Right lobe of liver (tissue), 4 donors: ENCODE data around the gene HEPHL1.

Source experiments
- POLR2A ChIP-seq: fragments of 450-650 bp; IDR thresholded peaks from one replicate; pipeline ENCODE4 v1.6.1; 2017; ENCODE audit warnings: antibody characterized with exemption, mild to moderate bottlenecking
- TF ChIP-seq, protein P1 (sequence below), 4 donors: fragments of 200-600 bp in 3 of 4; fragments of 450-650 bp in 1 of 4; IDR thresholded peaks; one replicate each; pipeline versions ENCODE4 v1.5.1 to v1.8.0; 2016 to 2022; ENCODE audit warnings: antibody characterized with exemption in 4 of 4, mild to moderate bottlenecking in 2 of 4
- donor health status: DM: no; HTN: no; CAD: no.
- donor health status: DM: no; HTN: no; CAD: no.
- donor health status: DM: no; HTN: yes; CAD: no.

DNA sequence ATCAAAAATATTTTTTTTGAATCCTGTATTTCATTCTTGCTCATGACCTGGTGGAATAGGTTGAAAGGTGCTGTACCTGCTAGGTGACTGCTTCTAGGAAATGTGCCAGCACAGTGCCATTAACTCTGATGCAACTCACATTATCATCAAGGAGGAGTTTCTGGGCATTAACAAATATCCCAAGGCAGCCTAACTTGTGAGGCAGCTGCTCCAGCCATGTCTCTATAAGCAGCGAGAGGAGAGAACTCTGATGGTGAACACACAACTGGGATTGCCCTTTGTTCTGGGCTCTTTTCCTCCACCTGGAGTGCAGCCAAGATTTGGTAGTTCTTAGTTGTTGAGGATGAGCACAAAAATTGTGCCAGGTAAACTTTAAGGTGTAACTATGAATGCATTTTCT, 25.6 kb downstream of the HEPHL1 start:
- TF ChIP-seq, protein P1, sequence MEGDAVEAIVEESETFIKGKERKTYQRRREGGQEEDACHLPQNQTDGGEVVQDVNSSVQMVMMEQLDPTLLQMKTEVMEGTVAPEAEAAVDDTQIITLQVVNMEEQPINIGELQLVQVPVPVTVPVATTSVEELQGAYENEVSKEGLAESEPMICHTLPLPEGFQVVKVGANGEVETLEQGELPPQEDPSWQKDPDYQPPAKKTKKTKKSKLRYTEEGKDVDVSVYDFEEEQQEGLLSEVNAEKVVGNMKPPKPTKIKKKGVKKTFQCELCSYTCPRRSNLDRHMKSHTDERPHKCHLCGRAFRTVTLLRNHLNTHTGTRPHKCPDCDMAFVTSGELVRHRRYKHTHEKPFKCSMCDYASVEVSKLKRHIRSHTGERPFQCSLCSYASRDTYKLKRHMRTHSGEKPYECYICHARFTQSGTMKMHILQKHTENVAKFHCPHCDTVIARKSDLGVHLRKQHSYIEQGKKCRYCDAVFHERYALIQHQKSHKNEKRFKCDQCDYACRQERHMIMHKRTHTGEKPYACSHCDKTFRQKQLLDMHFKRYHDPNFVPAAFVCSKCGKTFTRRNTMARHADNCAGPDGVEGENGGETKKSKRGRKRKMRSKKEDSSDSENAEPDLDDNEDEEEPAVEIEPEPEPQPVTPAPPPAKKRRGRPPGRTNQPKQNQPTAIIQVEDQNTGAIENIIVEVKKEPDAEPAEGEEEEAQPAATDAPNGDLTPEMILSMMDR (IDR thresholded peaks at IDR 0.05): no peak
- no peak for TF ChIP-seq POLR2A
